DMS153 treated with DMSO at 0.1 percent for 48 hours (cell line): Measurements from ENCODE around the gene APOBEC3C.
"Not testable (repeated sequence)": the region's sequence is repeated elsewhere in the genome, so short reads cannot be mapped to it uniquely, and the experiment has no call there.

Source experiments
- DNase-seq: peaks from one replicate; lab custom pipeline; 2025; ENCODE audit not compliant: unreplicated experiment; lab: John Stamatoyannopoulos, UW

The APOBEC3C gene

GRCh38 chr22:39055658-39056057 lies 41.6 kb downstream of the APOBEC3C start:
- DNase-seq, result no peak

GRCh38 chr22:39061290-39061689 lies 47.2 kb downstream of the APOBEC3C start:
- not testable (repeated sequence) for DNase-seq

GRCh38 chr22:39061951-39062350 lies 47.9 kb downstream of the APOBEC3C start:
- DNase-seq, result not testable (repeated sequence)

GRCh38 chr22:39063904-39064303 lies 49.8 kb downstream of the APOBEC3C start:
- not testable (repeated sequence) for DNase-seq

- DNase-seq, result not testable (repeated sequence)
These were observed 52.6 kb downstream of the APOBEC3C start for GRCh38 chr22:39066442-39067276.

- no peak for DNase-seq
These were observed 54.2 kb downstream of the APOBEC3C start for GRCh38 chr22:39068033-39068785.
